Esophagus muscularis mucosa (tissue), 4 donors: ENCODE measurements around the gene SLC6A11. TPM values are rescaled to one million over a fixed set of nuclear protein-coding genes. Genes with fewer than 3 reads are reported as not detected.

Experiments
- DNase-seq: peaks from one replicate; pipeline ENCODE4 v3.0.0-alpha.2; 2017; ENCODE audit errors: extremely low spot score
- H3K27ac ChIP-seq, 4 donors: fragments of 200-600 bp; sonication (generic); replicated peaks in 1 of 4; 1 replicate in 3 of 4; 2 replicates in 1 of 4; pipeline ENCODE4 v1.5.1; 2016 to 2019; ENCODE audit warnings: mild to moderate bottlenecking in 1 of 4
- H3K27me3 ChIP-seq, 4 donors: fragments of 200-600 bp; sonication (generic); one replicate each; pipeline versions ENCODE4 v1.5.1 to v1.6.0; 2016 to 2019
- H3K36me3 ChIP-seq, 4 donors: fragments of 200-600 bp; sonication (generic); one replicate each; pipeline ENCODE4 v1.5.1; 2016 to 2019
- H3K4me1 ChIP-seq, 4 donors: fragments of 200-600 bp; sonication (generic); one replicate each; pipeline ENCODE4 v1.5.1; 2016 to 2019
- H3K4me3 ChIP-seq, 4 donors: fragments of 200-600 bp; sonication (generic); 1 replicate in 2 of 4; 2 replicates in 2 of 4; pipeline ENCODE4 v1.5.1; 2016 to 2019; ENCODE audit warnings: mild to moderate bottlenecking in 4 of 4, moderate library complexity in 1 of 4
- H3K9me3 ChIP-seq, 4 donors: fragments of 200-600 bp; sonication (generic); 1 replicate in 3 of 4; 2 replicates in 1 of 4; pipeline ENCODE4 v1.5.1; 2016 to 2019
- CTCF ChIP-seq, 3 experiments: fragments of 200-600 bp in 2 of 3; fragments of 450-650 bp in 1 of 3; sonication (generic) in 2 of 3; IDR thresholded peaks; one replicate each; pipeline ENCODE4 v1.5.1; 2017 to 2019; ENCODE audit warnings: antibody characterized with exemption in 3 of 3, mild to moderate bottlenecking in 2 of 3, moderate library complexity in 1 of 3
- EP300 ChIP-seq: sonication (generic); formaldehyde crosslinking; IDR thresholded peaks from one replicate; pipeline ENCODE4 v1.6.1; 2017; ENCODE audit warnings: antibody characterized with exemption
- POLR2A ChIP-seq: fragments of 450-650 bp; IDR thresholded peaks from one replicate; pipeline ENCODE4 v1.6.1; 2017; ENCODE audit warnings: antibody characterized with exemption, moderate library complexity, mild to moderate bottlenecking, low read depth
- POLR2AphosphoS5 ChIP-seq, 2 donors: sonication (generic); formaldehyde crosslinking; IDR thresholded peaks; one replicate each; pipeline ENCODE4 v1.6.1; 2017; ENCODE audit warnings: antibody characterized with exemption in 2 of 2
- WGBS: methylation state at CpG from one replicate; pipeline ENCODE4 v1.1.5; 2018; 5-methylcytosine and 5-hydroxymethylcytosine counted together
- intact Hi-C: fragments of 100-400 bp; cut with DNase I; formaldehyde crosslinking; loops from one replicate; pipeline ENCODE4 v1.15.1; 2023
- total RNA-seq, 4 donors: library from RNA; depleted of rRNA; stranded (reverse); fragments of >200 nt; gene quantifications; one replicate each; pipeline versions ENCODE4 v1.1.0 to v1.2.1, GENCODE V29; 2016

The SLC6A11 gene
- total RNA-seq, 4 donors from 2014 or later = not detected

DNA sequence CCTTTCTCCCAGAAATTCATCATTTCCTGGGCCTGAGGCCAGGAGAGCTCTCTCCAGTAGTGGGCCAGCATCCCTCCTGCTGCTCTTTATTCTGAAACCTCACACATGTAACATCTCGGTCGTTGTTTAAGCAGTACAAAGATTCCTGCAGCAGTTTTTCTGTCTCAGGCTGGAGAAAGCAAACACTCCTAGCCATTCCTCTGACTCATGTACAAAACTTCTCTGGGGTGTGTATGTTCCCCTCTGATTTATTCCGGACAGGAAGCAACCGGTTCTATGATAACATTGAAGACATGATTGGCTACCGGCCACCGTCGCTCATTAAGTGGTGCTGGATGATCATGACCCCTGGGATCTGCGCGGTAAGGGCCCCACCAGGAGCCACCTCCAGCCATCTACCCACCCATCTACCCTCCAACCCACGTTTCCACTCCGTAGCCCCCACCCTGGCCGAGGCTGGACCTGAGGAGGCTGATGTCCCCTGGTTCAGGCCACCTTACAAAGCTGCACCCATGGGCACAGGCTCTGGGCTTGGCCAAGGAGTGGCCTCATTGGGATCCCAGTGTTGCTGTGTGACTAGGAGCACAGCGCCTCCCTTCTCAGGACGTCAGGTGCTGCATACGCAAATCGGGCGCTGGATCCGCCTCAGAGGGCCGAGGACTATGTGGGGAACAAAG lies 117.9 kb downstream of the SLC6A11 start:
- H3K4me3 ChIP-seq = no peak overlapping the region
- intact Hi-C loops = no loop called here
- H3K27ac ChIP-seq = no peak overlapping the region

DNA sequence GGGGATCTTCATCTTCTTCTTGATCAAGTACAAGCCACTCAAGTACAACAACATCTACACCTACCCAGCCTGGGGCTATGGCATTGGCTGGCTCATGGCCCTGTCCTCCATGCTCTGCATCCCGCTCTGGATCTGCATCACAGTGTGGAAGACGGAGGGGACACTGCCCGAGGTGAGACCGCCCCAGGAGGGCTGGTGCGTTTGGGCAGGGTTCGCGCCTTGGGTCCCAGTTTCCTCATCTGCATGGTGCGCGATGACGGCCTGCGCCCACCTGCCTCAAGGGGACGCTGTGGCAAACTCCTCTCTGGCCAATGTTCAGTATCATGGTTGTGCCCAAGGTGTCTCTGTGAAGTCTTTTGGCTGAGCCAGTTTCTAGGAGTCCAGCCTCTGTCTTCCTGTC lies 119.0 kb downstream of the SLC6A11 start:
- TF ChIP-seq EP300 (no peak), POLR2A (no peak), CTCF (IDR thresholded peaks at IDR 0.05) (no peak), POLR2AphosphoS5 (IDR thresholded peaks at IDR 0.05) (no peak)
- Histone ChIP-seq H3K4me3 (no peak overlapping the region), H3K27ac (no peak overlapping the region), H3K4me1 (peaks cover 0 to 6% (median 0%) of the 10 kb centered on the region in 4 donors), H3K27me3 (peaks cover 0 to 15% (median 0%) of the 10 kb centered on the region in 4 donors), H3K36me3 (no peaks in the 10 kb centered on the region), H3K9me3 (no peaks in the 10 kb centered on the region)
- intact Hi-C loops = no loop called here
- 90% methylated on average over 3 of the region's 12 CpGs for WGBS
- DNase-seq = no peak

More for the DNA sequence above, 117.9 kb downstream of the SLC6A11 start:
- peaks cover 0 to 6% (median 0%) of the 10 kb centered on the region in 4 donors for H3K4me1 ChIP-seq
- H3K36me3 ChIP-seq = no peaks in the 10 kb centered on the region
- H3K9me3 ChIP-seq = no peaks in the 10 kb centered on the region
- DNase-seq = no peak
- H3K27me3 ChIP-seq = peaks cover 0 to 13% (median 0%) of the 10 kb centered on the region in 4 donors
- TF ChIP-seq POLR2AphosphoS5 (IDR thresholded peaks at IDR 0.05) (no peak), EP300 (no peak), POLR2A (no peak), CTCF (IDR thresholded peaks at IDR 0.05) (no peak)
- WGBS = 52% methylated on average over 19 of the region's 19 CpGs

DNA sequence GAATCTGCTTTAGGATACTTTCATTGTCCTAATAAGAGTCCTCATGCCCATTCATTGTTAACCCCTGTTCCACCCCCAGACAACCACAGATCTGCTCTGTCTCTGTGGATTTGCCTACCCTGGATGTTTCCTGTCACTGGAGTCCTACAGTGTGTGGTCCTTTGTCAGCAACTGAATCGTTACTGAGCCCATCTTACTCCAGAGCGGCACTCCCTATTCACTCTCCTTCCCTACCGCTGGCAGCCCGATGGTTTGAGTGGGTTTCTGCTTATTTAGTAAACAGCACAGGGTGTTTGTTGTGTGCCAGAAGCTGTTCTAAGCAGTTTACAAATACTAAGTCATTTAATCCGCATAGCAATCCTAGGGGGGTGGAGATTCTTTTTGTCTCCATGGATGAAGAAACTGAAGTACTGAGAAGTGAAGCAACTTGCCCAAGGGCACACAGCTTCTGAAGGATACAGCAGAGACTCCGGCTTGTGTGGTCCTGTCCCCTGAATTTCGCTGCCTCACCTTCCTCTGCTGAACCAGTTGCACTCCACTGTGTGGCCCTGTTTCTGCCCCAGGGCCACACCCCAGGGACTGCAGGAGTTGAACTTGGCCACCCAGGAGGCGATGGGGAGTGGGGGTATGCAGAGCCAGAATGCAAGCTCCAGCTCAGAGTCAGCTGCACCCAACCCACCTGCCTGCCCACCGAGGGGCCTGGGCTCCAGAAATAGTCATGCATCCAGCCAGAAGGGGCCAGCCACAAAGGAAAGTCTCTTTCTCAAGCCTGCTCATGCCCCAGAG lies 120.0 kb downstream of the SLC6A11 start:
- no peak overlapping the region for H3K27ac ChIP-seq

GRCh38 chr3:10936686-10937085 lies 120.7 kb downstream of the SLC6A11 start:
- intact Hi-C loops = no loop called here
- Histone ChIP-seq H3K27me3 (peaks cover 0 to 15% (median 0%) of the 10 kb centered on the region in 4 donors), H3K36me3 (no peaks in the 10 kb centered on the region), H3K4me3 (no peak overlapping the region), H3K9me3 (no peaks in the 10 kb centered on the region), H3K27ac (no peak overlapping the region), H3K4me1 (peaks cover 0 to 6% (median 0%) of the 10 kb centered on the region in 4 donors)
- 77% methylated on average over 7 of the region's 7 CpGs for WGBS
- no peak for DNase-seq
- TF ChIP-seq POLR2A (no peak), CTCF (IDR thresholded peaks at IDR 0.05) (no peak), EP300 (no peak), POLR2AphosphoS5 (IDR thresholded peaks at IDR 0.05) (no peak)

More for the DNA sequence above, 120.0 kb downstream of the SLC6A11 start:
- intact Hi-C loops = no loop called here
- no peak for DNase-seq
- Histone ChIP-seq H3K9me3 (no peaks in the 10 kb centered on the region), H3K36me3 (no peaks in the 10 kb centered on the region), H3K4me1 (peaks cover 0 to 6% (median 0%) of the 10 kb centered on the region in 4 donors), H3K4me3 (no peak overlapping the region), H3K27me3 (peaks cover 0 to 15% (median 0%) of the 10 kb centered on the region in 4 donors)
- 68% methylated on average over 5 of the region's 9 CpGs for WGBS
- TF ChIP-seq POLR2A = no peak
- no peak for TF ChIP-seq CTCF (IDR thresholded peaks at IDR 0.05)
- TF ChIP-seq POLR2AphosphoS5 (IDR thresholded peaks at IDR 0.05) = no peak
- TF ChIP-seq EP300 = no peak
